GM21723 (cell line): ENCODE data around the gene ITGAL.
"Not testable (repeated sequence)": the region's sequence is repeated elsewhere in the genome, so short reads cannot be mapped to it uniquely, and the experiment has no call there.

Experiments
- ATAC-seq: cut with Tn5 transposase; IDR thresholded peaks from one replicate; pipeline ENCODE4 v1.9.1; 2021; ENCODE audit warnings: mild to moderate bottlenecking, moderate library complexity; ENCODE audit not compliant: unreplicated experiment

The ITGAL gene

GRCh38 chr16:30491229-30491628 lies 18.7 kb downstream of the ITGAL start:
- no peak for ATAC-seq

GRCh38 chr16:30491744-30492308 lies 19.3 kb downstream of the ITGAL start:
- ATAC-seq, result no peak

GRCh38 chr16:30493941-30494488 lies 21.5 kb downstream of the ITGAL start:
- no peak for ATAC-seq

- no peak for ATAC-seq
These were observed 22.2 kb downstream of the ITGAL start for GRCh38 chr16:30494709-30495108.

- ATAC-seq, result no peak
These were observed 26.7 kb downstream of the ITGAL start for GRCh38 chr16:30499284-30499683.

GRCh38 chr16:30503403-30504296 lies 31.1 kb downstream of the ITGAL start:
- no peak for ATAC-seq

- ATAC-seq, result no peak
These were observed 36.7 kb downstream of the ITGAL start for GRCh38 chr16:30509081-30509765.

- ATAC-seq, result no peak
These were observed 37.9 kb downstream of the ITGAL start for GRCh38 chr16:30510376-30510938.

GRCh38 chr16:30511509-30511908 lies 39.0 kb downstream of the ITGAL start:
- no peak for ATAC-seq

GRCh38 chr16:30515275-30515674 lies 42.7 kb downstream of the ITGAL start:
- no peak for ATAC-seq

- ATAC-seq, result no peak
These were observed 46.0 kb downstream of the ITGAL start for GRCh38 chr16:30518552-30518951.

- ATAC-seq, result no peak
These were observed 46.8 kb downstream of the ITGAL start for GRCh38 chr16:30519120-30520049.

- no peak for ATAC-seq
These were observed 48.9 kb downstream of the ITGAL start for GRCh38 chr16:30521476-30521872.

GRCh38 chr16:30521873-30522641 lies 49.5 kb downstream of the ITGAL start:
- ATAC-seq, result no peak

GRCh38 chr16:30522702-30523463 lies 50.3 kb downstream of the ITGAL start:
- ATAC-seq, result not testable (repeated sequence)

GRCh38 chr16:30523768-30524574 lies 51.4 kb downstream of the ITGAL start:
- ATAC-seq, result no peak

GRCh38 chr16:30524575-30525568 lies 52.3 kb downstream of the ITGAL start:
- no peak for ATAC-seq
